Fibroblast of the aortic adventitia (primary cell): ENCODE data around the gene BNIP5. TPM values are rescaled to one million over a fixed set of nuclear protein-coding genes. Genes with fewer than 3 reads are reported as not detected.

ENCODE experiments used
- DNase-seq: peaks from one replicate; pipeline ENCODE4 v3.0.0-alpha.2; 2010; ENCODE audit warnings: low read depth
- H3K4me3 ChIP-seq: 2 replicates; pipeline ENCODE4 v1.5.1; 2011; ENCODE audit warnings: low read depth, mild to moderate bottlenecking, control low read depth, low read length, moderate library complexity
- total RNA-seq: library from RNA; depleted of rRNA; stranded (reverse); fragments of >200 nt; gene quantifications from 2 replicates; pipeline ENCODE4 v1.2.3, GENCODE V29; 2012; ENCODE audit warnings: low replicate concordance
- TF ChIP-seq, protein P1 (sequence below): IDR thresholded peaks from 2 replicates; pipeline ENCODE4 v1.5.1; 2011; ENCODE audit warnings: mild to moderate bottlenecking, low read length, control low read depth, inconsistent platforms; ENCODE audit not compliant: insufficient read depth

BNIP5 gene
- total RNA-seq, 1 donor = not detected

DNA sequence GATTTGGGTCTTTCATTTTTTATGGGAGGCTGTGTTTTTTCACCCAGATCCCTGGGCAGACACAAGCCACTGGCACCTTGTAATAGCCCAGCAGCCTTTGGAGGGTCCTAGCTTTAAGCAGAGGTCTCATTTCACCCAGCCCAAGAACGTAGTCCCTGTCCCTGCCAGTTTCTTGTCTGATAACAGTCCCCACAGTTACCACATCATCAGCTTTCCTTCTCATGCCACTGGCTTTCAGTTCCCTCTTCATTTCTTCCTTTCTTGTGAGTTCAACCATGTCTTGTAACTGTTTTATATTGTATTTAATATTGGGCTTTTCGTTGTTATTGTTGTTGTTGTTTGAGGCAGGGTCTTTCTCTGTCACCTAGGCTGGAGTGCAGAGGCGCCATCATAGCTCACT lies 56.2 kb downstream of the BNIP5 start:
- TF ChIP-seq, protein P1, sequence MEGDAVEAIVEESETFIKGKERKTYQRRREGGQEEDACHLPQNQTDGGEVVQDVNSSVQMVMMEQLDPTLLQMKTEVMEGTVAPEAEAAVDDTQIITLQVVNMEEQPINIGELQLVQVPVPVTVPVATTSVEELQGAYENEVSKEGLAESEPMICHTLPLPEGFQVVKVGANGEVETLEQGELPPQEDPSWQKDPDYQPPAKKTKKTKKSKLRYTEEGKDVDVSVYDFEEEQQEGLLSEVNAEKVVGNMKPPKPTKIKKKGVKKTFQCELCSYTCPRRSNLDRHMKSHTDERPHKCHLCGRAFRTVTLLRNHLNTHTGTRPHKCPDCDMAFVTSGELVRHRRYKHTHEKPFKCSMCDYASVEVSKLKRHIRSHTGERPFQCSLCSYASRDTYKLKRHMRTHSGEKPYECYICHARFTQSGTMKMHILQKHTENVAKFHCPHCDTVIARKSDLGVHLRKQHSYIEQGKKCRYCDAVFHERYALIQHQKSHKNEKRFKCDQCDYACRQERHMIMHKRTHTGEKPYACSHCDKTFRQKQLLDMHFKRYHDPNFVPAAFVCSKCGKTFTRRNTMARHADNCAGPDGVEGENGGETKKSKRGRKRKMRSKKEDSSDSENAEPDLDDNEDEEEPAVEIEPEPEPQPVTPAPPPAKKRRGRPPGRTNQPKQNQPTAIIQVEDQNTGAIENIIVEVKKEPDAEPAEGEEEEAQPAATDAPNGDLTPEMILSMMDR = no peak
- no peak for DNase-seq
- no peak overlapping the region for H3K4me3 ChIP-seq

DNA sequence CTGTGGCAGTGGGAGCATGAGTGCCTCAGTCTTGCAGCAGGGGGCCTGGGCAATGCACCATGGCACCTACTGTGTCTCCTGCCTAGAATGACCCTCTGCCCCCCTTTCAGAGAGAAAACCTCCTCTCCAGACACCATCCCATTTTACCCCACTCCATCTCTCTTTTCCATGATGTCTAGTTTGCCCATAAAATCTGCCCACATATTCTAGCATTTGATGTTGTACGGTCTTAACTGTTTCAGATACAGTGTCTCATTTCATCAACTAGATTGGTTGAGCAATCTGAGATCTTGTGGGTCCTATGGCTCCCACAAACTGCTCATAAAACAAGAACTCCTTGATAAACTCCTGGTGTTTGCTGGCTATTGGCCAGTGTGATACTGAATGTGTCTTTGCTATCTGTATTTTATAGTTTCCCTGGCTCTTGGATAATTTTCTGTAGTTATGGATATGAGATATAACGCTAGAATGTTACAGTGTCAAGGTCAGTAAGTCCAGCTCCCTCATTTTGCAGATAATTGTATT lies 58.7 kb downstream of the BNIP5 start:
- no peak overlapping the region for H3K4me3 ChIP-seq
- no peak for DNase-seq
- TF ChIP-seq, protein P1 = no peak

DNA sequence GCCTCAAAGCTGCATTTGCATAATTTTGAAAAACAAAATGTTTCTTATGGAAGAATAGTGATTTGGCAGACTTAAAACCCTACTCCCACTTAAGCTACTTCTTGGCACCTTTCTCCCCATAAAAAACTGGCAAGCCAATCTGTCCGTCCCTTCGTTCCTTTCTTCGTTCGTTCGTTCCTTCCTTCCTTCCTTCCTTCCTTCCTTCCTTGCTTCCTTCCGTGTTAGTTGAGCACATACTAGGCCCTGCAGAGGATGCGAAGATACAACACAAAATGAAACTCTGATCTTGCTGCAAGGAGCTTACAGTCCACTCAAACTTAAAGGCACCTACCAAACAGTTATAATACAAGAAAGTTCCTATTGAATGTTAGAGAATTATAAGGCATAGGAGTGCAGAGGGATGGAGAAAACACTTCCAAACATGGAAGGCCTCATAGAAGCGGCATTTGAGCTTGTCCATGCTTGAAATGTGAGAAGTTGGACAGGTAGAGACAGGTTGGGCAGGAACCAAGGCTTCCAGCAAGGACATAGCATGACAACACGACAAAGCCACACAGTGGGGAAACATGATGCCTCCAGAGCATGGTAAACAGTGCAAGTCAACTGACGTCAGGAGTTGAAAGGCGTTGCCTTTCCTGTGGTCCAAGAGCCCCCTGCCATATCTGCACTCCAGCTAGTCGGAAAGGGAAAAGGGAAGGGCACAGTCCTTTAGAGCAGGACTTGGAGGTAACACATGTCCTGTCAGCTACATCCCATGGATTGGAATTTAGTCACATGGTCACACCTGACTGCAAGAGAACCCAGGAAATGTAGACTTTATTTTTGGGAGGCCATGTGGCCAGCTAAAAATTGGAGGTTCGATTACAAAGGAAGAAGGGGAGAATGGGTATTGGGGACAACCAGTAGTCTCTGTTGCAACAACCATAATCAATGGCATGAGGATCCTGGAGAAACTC lies 59.8 kb downstream of the BNIP5 start:
- TF ChIP-seq, protein P1 = no peak
- no peak overlapping the region for H3K4me3 ChIP-seq
- no peak for DNase-seq

DNA sequence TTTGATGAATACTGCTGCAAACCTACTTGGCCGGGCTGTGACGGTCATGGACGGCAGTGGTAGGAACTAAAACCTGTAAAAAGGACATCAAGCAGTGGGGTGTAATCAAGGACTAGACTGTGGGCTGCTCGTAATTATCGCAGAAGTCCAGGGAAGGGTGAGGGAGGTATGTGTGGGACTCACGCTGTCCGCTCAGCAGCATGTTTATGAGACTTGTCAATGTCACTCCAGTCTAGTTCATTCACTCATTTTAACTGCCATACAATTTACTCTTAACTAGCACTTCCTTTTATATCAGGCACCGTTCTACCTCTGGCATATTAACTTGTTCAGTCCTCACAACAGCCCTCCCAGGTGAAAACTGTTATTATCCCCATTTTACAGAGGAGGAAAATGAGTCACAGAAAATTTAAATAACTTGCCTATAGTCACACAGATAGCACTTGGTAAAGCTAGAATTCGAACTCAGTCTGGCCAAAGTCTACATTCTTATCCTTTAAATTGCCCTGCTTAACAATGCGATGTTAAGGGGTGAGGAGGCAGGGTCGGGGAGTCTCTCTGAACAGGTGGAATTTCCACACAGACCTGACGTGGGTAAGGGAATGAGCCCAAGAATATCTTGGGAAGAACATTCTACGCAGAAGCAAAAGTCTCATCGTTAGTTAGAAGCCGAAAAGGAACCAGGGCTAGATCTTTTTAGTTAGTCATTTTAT lies 62.7 kb downstream of the BNIP5 start:
- TF ChIP-seq, protein P1 = no peak
- no peak for DNase-seq
- no peak overlapping the region for H3K4me3 ChIP-seq

DNA sequence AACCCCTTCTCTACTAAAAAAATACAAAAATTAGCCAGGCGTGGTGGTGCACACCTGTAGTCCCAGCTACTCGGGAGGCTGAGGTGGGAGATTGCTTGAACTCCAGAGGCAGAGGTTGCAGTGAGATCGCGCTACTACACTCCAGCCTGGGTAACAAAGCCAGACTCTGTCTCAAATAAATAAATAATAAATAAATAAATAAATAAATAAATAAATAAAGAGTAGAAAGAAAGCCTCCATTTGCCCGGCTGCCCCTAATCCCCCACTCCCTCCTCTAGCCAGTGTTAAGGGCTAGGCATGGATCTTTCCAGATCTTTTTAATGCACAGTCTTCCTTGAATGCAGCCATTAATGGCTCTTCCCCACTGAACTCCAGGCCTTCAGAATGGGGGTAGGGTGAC lies 63.6 kb downstream of the BNIP5 start:
- no peak overlapping the region for H3K4me3 ChIP-seq
- no peak for DNase-seq
- TF ChIP-seq, protein P1 = no peak

DNA sequence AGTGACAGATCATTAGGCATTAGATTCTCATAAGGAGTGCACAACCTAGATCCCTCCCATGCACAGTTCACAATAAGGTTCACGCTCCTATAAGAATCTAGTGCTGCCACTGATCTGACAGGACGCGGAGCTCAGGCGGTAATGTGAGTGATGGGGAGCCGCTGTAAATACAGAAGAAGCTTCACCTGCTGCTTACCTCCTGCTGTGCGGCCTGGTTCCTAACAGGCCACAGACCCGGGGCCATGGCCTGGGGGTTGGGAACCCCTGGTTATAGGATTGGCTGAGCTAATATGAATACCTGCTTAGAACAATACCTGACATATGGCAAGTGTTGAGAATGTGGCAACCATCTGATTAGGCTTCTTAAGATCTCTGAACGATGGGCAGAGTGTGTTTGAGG lies 64.5 kb downstream of the BNIP5 start:
- no peak overlapping the region for H3K4me3 ChIP-seq
- TF ChIP-seq, protein P1 = no peak
- no peak for DNase-seq
